HG02840 (cell line): ENCODE results near the gene WDR91.

ENCODE experiments used
- ATAC-seq: cut with Tn5 transposase; IDR thresholded peaks from one replicate; pipeline ENCODE4 v1.9.1; 2021; ENCODE audit warnings: mild to moderate bottlenecking, moderate library complexity, moderate number of reproducible peaks; ENCODE audit not compliant: unreplicated experiment, low FRiP score

Gene WDR91

GRCh38 chr7:135165862-135166261, 45.5 kb downstream of the WDR91 start:
- no peak for ATAC-seq

DNA sequence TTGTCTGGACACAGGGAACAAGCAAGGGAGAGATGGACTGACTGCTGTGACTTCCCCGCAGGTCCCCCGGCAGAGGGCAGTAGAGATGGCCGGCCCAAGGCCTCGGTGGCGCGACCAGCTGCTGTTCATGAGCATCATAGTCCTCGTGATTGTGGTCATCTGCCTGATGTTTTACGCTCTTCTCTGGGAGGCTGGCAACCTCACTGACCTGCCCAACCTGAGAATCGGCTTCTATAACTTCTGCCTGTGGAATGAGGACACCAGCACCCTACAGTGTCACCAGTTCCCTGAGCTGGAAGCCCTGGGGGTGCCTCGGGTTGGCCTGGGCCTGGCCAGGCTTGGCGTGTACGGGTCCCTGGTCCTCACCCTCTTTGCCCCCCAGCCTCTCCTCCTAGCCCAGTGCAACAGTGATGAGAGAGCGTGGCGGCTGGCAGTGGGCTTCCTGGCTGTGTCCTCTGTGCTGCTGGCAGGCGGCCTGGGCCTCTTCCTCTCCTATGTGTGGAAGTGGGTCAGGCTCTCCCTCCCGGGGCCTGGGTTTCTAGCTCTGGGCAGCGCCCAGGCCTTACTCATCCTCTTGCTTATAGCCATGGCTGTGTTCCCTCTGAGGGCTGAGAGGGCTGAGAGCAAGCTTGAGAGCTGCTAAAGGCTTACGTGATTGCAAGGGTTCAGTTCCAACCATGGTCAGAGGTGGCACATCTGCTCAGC, 46.8 kb downstream of the WDR91 start:
- no peak for ATAC-seq

- no peak for ATAC-seq
These were observed 48.8 kb downstream of the WDR91 start for GRCh38 chr7:135162382-135163001.

- no peak for ATAC-seq
These were observed 49.7 kb downstream of the WDR91 start for GRCh38 chr7:135161669-135162068.

DNA sequence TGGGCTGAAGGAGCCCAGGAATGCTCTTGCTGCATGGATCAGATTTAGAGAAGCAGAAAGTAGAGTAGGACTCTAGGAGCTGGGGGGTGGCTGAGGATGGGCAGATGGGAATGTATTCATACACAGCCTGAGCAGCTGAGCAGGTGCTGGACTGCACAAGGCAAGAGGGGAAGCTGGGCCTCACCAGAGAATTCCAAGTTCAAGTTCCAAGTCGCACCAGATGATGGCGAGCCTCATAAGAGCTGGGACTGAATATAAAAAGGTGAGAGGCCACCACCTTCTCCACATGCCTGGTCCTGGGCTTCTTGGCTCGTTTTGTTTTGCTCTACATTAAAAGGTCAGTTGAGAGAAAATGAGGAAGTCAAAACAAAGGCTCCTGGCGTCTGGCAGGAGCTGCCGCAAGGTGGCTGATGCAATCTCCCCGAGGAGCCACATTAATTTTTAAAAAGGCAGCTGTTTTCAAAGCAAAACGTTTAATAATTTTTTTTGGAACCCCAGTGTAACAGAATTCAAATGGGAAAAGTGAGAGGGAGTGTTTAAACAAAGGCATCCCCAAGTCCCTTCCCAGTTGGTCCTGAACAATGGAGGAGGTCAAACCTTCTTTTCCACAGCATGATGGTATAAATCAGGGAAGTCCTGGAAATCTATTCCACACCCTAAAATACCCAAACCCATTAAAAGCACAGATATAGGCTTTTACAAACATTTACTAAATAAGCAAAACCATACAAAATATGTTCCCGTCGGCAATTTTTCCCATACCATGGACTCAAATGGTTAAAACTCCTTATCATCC, 50.3 kb downstream of the WDR91 start:
- no peak for ATAC-seq

DNA sequence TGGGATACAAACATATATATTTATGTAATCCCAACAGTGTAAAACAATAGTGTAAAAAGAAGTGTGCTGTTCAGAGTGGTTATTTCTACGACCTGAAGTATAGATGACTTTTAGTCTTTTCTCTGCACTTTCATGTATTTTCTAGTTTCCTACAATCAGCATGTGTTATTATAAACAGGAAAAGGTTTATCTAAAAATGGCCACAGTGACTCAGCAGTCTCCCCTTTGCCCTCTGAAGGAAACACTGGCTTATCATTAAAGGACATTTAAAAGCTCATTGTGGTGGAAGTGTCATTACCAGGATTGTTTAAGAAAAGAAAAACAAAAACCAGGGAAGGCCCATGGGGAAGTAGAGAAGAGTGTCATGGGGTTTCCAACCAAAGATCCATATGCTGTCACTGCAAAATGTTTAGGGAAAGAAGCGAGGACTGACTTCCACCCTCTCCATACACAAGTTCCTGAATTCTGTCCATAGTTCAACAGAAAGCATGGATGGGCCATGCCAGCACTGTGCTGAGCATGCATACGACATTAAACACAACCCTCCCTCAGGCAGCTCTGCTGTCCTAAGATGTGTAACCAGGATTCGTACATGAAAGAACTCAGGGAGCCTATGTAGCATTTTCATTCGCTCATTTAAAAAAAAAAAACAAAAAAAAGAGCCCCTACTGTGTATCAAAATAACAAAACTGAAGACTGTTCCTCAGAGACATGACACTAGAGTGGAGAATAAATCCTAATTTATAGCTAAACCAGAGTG, 51.0 kb downstream of the WDR91 start:
- peak; percentile 58 for ATAC-seq

DNA sequence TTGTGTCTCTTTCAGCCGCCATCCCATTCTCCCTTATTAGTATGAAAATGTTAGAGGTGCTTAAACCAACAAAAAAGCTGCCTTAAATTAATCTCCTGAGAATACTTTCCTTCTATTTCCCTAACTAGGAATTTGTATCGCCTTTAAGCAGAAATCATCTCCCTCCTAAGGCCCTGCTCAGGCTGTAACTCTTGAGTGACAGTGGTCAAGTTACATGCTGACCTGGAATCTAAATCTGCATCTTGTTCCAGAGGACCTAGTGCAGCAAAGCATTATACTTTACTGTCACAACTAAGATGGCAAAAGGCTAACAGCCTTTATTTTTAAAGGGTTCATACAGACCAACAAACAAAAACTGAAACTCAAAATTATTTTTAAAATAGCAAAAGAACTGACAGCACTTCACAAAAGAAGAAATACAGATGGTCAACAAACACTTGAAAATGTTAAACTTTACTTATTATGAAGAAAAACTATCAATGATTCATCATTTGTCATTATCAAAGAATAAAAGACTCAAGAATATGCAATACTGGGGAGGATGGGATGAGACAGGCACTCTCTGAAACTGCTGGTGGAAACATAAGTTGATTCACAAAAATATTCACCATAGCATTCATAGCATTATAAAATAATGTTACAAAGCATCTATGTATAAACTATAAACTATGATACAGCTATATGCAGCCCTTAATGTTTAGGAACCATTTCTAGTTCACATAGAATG, 51.8 kb downstream of the WDR91 start:
- no peak for ATAC-seq

- ATAC-seq = no peak
These were observed 52.5 kb downstream of the WDR91 start for GRCh38 chr7:135158874-135159273.

GRCh38 chr7:135158141-135158655, 53.1 kb downstream of the WDR91 start:
- ATAC-seq = no peak

- ATAC-seq = no peak
These were observed 55.0 kb downstream of the WDR91 start for GRCh38 chr7:135156290-135156689.

GRCh38 chr7:135154734-135155133, 56.6 kb downstream of the WDR91 start:
- ATAC-seq = no peak

DNA sequence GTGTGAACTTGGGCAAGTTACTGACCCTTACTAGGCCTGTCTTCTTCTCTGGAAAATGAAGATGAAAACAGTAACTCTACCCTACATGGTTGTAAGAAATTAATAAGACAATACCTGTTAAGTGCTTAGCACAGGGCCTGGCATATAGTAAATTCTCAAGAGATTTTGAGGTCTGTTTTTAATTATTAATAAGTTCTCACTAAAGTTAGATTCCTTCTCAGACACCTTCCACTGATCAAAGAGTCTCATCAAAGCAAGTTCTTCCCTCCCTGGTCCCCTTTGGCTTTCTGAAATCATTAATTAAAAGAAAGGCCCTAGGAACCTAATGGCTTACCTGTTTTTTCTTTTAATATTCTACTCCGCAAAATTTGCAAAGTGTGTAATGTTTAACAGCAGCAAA, 58.9 kb downstream of the WDR91 start:
- no peak for ATAC-seq

DNA sequence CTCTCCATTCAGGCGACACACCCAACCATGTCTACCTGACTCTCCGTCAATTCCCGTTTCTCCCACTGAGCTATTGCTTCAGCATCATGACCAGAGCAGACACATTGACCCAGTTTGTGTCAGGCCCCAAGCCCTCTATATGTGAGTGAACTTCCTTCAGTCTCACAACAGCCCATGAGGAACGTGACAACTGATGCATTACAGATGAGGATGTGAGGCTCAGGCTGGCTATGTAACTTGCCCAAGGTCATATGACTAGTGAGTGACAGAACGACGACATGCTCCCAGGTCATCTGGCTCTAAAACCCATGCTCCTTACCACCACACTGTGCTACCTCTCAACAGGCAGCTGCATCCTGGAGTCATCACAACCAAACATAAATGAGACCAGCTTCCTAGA, 59.8 kb downstream of the WDR91 start:
- ATAC-seq = no peak

- ATAC-seq = no peak
These were observed 60.2 kb downstream of the WDR91 start for GRCh38 chr7:135151132-135151531.

GRCh38 chr7:135150072-135150782, 61.1 kb downstream of the WDR91 start:
- ATAC-seq = no peak

- ATAC-seq = peak; percentile 58
These were observed 63.2 kb downstream of the WDR91 start, which contains the start of gene TMEM140 for GRCh38 chr7:135147899-135148721. TMEM140 (plus strand) TSS chr7:135148072; CDS start chr7:135164442, 16,370 bp downstream.

- peak; percentile 14 for ATAC-seq
These were observed 63.9 kb downstream of the WDR91 start for GRCh38 chr7:135147341-135147898.
